GM10266 (cell line): ENCODE data around the gene MORN5.

ENCODE experiments used
- DNase-seq: peaks from one replicate; pipeline ENCODE4 v3.0.0; 2012; ENCODE audit errors: extremely low spot score
- CTCF ChIP-seq: IDR thresholded peaks from 2 replicates; pipeline ENCODE4 v1.5.1; 2012; ENCODE audit warnings: mild to moderate bottlenecking, low read depth; ENCODE audit not compliant: control insufficient read depth, insufficient read depth; ENCODE audit errors: missing control alignments

Gene MORN5

GRCh38 chr9:122144836-122145591 lies 14.7 kb upstream of the MORN5 start:
- no peak for DNase-seq

GRCh38 chr9:122145592-122145863 lies 14.2 kb upstream of the MORN5 start:
- no peak for TF ChIP-seq CTCF
- no peak for DNase-seq

More at GRCh38 chr9:122144836-122145591, 14.7 kb upstream of the MORN5 start:
- peak; percentile 44 for TF ChIP-seq CTCF

- no peak for DNase-seq
- TF ChIP-seq CTCF = no peak
Observed at GRCh38 chr9:122151267-122151828, 8.4 kb upstream of the MORN5 start.

- no peak for DNase-seq
- no peak for TF ChIP-seq CTCF
Observed at GRCh38 chr9:122155796-122156195, 3.9 kb upstream of the MORN5 start.

GRCh38 chr9:122158202-122158601 lies 1.5 kb upstream of the MORN5 start:
- DNase-seq = peak; percentile 21
- TF ChIP-seq CTCF = peak; percentile 28

- no peak for DNase-seq
Observed at GRCh38 chr9:122159925-122160246, 178 bp downstream of the MORN5 start.

More at GRCh38 chr9:122159925-122160246, 178 bp downstream of the MORN5 start:
- no peak for TF ChIP-seq CTCF
